ENCODE results near the gene UNKL. TPM values are rescaled to one million over a fixed set of nuclear protein-coding genes. Genes with fewer than 3 reads are reported as not detected.
"Not testable (repeated sequence)": the region's sequence is repeated elsewhere in the genome, so short reads cannot be mapped to it uniquely, and the experiment has no call there.

Gene UNKL
- total RNA-seq, 1 experiment from 2014 or later, result 31.6 TPM

GRCh38 chr16:1445518-1446203 is 31.2 kb upstream of the UNKL start:
- DNase-seq (ENCODE audit: low spot score), result no peak

DNA sequence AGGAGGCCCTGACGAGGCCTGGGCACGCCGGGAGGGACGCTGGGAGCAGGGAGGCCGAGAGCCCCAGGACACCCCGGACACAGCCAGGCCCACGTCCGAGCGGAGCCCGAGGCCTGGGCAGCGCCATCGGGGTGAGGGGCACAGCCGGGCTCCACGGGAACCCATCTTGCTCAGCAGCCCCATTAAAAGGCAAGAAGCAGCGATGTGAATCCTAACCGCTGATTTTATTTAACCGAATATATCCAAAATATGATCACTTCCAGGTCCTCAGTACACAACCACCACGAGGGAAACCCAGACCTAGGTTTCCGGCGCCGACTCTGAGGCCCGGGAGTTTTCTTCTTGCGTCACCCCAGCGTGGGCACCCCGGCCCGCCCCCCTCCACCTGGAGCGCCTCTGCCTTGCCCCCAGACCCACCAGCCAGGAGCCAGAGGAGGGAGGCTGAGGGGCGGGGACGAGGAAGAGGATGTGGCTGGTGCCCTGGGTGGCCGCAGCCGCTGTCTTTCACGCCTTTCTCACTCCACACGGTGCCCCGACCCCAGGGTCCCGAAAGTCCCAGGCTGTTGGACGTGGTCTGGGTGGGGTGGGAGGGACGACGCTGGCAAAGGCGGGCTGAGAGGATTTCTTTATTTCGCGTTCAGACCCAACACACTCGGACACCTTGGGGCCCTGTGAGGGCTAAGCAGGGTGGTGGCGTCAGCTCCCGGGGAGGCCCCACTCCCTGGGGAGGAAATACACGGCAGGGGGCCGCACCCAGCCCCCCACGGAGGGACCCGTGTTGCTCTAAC is 30.4 kb upstream of the UNKL start:
- DNase-seq (ENCODE audit: low spot score), result no peak

DNA sequence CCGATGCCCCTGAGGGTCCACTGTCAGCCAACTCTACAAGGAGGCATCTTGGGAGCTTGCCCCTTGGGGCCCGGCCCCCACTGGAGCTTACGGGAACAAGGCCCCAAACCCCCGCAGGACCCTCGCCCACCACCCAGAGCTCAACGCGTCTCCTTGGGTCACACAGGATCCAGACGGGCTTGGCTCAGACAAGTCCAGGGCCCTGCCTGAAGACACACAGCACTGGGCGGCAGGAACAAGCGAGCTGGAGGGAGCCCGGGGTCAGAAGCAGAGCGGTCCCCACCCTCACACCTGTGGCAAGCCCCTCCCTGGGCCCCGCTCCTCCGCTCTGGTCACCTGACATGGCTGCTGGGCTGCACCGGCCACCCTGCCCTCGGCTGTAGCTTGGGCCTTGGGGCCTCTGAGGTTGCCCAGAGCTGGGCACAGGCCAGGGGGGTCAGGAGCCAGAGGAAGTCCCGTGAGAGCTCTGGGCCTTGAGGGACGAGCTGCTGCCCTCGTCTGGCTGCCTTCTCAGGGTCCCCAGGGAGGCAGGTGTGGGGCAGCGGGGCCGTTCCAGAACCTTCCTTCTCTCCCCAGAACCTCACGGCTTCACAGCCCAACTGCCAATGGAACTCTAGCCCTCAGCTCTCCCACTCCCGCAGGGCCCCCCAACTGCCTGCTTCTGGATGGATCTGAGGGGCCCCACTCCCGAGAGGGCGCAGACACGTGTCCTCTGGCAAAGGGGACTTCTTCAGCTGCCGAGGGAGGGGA is 29.7 kb upstream of the UNKL start, which contains the start of gene CCDC154:
Gene CCDC154 (minus strand): TSS at position 577 of the 750 bp plus-strand sequence. CDS start 234 bp downstream, at position 343.
- DNase-seq (ENCODE audit: low spot score), result no peak

- no peak for DNase-seq (ENCODE audit: low spot score)
Observed at GRCh38 chr16:1443403-1443973, 29.0 kb upstream of the UNKL start.

GRCh38 chr16:1442697-1443096 is 28.2 kb upstream of the UNKL start:
- no peak for DNase-seq (ENCODE audit: low spot score)

DNA sequence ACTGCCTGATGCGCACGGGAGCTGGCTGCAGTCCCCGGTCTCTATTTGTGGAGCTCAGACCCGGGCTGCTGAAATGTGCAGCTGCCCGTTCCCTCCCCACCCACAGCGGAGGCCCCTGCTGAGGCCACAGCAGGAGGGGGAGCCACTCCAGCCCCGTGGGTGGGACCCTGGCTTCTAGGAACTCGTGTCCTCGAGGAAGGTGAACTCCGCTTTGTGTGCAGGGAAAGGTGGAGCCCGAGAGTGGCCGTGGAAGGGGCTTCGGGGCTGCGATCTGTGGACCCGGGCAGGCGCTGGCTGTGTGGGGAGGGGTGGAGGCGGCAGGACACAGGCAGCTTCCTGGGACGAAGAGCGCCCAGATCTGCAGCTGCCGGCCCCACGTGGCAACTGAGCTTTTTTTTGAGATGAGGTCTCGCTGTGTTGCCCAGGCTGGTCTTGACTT is 26.9 kb upstream of the UNKL start:
- DNase-seq (ENCODE audit: low spot score), result no peak

- not testable (repeated sequence) for DNase-seq (ENCODE audit: low spot score)
Observed at GRCh38 chr16:1439699-1440074, 25.2 kb upstream of the UNKL start.

GRCh38 chr16:1439058-1439698 is 24.7 kb upstream of the UNKL start:
- DNase-seq (ENCODE audit: low spot score), result no peak

DNA sequence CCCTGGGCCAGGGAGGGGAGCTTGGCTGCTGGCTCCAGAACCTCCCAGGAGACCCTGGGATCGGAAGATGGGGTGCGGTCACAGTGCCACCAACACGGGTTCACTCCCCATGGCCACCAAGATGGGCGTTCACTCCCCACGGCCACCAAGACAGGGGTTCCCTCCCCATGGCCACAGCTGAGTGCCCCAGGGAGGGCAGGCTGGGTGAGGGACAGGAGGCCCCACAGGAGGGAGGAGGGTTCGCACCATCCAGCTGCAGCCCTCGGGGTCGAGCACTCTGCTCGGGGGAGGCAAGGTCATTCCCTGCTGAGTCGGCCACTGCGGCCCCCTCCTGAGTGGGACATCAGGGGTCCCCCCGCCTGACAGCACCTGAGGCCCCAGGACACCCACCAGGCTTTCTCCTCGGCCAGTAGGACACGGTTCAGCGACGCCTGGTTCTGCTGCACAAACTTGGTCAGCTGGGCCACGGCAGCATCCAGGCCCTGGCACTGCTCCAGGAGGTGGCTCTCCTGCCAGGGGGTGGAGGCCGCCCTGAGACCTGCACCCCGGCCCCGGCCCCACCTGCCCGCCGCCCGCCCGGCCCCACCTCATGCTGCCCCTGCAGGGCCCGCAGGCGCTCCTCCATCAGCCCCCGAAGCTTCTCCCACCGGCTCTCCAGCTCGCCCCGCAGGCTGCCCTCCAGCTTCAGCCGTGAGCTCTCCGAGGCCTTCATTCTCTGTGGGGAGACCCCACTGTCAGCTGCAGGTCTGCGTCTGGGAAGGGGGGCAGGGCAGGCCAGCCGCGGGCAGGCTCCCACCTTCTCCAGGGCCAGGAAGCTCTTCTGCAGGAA is 23.9 kb upstream of the UNKL start:
- DNase-seq (ENCODE audit: low spot score), result no peak

- DNase-seq (ENCODE audit: low spot score), result no peak
Observed at GRCh38 chr16:1437606-1438005, 23.1 kb upstream of the UNKL start.

GRCh38 chr16:1436731-1437355 is 22.3 kb upstream of the UNKL start:
- no peak for DNase-seq (ENCODE audit: low spot score)

DNA sequence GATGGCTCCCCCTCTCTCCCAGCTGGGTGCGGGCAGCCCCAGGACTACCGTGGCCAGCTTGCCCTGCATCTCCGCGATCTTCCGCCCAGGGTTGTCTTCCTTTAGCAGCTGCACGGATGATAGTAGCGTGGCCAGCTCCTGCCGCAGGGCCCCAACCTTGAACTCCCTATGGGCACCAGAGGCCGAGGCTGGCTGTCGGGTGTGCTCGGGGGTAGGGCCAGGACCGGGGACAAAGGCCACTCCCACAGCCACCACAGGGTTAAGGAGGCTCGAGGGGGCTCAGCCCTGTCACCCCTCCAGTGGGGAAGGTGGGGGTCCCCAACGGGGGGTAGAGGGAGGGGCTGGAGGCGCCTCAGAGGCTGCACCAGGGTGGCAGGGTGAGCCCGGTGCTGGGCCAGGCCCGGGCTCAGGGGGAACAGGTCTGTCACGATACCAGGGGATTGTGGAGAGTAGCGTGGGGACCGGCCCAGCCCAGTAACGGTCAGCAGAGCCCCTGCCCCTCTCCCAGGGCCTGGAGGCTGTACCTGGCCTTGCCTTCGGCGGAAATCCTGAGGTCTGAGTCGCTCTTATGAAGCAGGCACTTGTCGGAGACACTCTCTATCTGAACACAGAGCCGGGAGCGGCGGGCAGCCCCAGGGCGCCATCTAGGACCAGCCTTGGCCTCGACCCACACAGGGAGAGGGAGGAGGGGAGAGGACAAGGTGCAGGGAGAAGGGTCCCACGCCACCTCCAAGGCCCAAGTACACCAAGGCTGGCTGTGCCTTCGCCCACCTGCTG is 21.6 kb upstream of the UNKL start:
- no peak for DNase-seq (ENCODE audit: low spot score)

- no peak for DNase-seq (ENCODE audit: low spot score)
Observed at GRCh38 chr16:1434644-1435592, 20.4 kb upstream of the UNKL start.

- no peak for DNase-seq (ENCODE audit: low spot score)
Observed at GRCh38 chr16:1433756-1434155, 19.3 kb upstream of the UNKL start.

- no peak for DNase-seq (ENCODE audit: low spot score)
Observed at GRCh38 chr16:1433263-1433560, 18.7 kb upstream of the UNKL start.

- no peak for DNase-seq (ENCODE audit: low spot score)
Observed at GRCh38 chr16:1432388-1433262, 18.1 kb upstream of the UNKL start.

DNA sequence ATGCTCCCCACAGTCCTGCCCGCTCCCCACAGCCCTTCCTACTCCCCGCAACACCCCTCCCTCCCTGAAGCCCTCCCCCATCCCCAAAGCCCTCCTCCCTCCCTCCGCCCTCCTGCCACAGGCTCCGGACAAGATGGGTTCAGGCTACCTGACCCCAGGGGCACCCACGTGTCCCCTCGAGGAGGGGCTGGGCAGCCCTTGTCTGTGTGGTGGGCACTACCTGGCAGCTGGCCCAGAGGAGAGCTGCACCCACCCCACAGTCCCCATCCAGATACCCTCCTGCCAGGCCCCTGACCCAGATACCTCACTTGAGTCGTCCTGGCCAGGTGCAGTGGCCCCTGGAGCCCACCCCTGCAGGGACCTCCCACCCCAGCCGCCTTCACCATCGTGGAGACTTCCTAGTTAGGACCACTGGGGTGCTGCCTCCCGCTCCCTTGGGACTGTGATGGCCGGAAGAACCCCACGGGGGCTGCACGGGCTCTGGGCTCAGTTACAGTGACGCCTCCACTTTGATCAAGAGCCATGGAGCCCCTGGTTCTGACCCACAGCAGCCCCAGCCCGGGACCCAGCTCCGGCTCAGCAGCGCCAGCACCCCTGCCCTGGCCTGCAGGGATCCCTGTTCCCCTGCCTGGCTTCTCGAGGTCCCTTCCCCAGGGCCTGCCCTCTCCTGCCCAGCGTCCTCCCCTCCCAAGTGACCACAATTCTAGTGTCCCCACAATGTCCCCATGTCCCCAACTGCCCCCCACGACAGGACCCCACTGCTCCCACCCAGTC is 17.2 kb upstream of the UNKL start:
- no peak for DNase-seq (ENCODE audit: low spot score)

Data from A172 (cell line).